ENCODE measurements around the gene PPP2R3B.

- TF ChIP-seq, protein P1, sequence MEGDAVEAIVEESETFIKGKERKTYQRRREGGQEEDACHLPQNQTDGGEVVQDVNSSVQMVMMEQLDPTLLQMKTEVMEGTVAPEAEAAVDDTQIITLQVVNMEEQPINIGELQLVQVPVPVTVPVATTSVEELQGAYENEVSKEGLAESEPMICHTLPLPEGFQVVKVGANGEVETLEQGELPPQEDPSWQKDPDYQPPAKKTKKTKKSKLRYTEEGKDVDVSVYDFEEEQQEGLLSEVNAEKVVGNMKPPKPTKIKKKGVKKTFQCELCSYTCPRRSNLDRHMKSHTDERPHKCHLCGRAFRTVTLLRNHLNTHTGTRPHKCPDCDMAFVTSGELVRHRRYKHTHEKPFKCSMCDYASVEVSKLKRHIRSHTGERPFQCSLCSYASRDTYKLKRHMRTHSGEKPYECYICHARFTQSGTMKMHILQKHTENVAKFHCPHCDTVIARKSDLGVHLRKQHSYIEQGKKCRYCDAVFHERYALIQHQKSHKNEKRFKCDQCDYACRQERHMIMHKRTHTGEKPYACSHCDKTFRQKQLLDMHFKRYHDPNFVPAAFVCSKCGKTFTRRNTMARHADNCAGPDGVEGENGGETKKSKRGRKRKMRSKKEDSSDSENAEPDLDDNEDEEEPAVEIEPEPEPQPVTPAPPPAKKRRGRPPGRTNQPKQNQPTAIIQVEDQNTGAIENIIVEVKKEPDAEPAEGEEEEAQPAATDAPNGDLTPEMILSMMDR (tag by site-specific recombination; IDR thresholded peaks at IDR 0.05), result no peak
- TF ChIP-seq RBAK (tag by site-specific recombination; IDR thresholded peaks at IDR 0.05), result no peak
- no peak for TF ChIP-seq ZBTB11 (tag by site-specific recombination; conservative IDR thresholded peaks at IDR 0.05; ENCODE audit: low read depth)
- no peak for TF ChIP-seq PRDM6 (tag by site-specific recombination; IDR thresholded peaks at IDR 0.05)
- TF ChIP-seq, protein P2, sequence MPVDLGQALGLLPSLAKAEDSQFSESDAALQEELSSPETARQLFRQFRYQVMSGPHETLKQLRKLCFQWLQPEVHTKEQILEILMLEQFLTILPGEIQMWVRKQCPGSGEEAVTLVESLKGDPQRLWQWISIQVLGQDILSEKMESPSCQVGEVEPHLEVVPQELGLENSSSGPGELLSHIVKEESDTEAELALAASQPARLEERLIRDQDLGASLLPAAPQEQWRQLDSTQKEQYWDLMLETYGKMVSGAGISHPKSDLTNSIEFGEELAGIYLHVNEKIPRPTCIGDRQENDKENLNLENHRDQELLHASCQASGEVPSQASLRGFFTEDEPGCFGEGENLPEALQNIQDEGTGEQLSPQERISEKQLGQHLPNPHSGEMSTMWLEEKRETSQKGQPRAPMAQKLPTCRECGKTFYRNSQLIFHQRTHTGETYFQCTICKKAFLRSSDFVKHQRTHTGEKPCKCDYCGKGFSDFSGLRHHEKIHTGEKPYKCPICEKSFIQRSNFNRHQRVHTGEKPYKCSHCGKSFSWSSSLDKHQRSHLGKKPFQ (tag by site-specific recombination; IDR thresholded peaks at IDR 0.05), result no peak
Measured at GRCh38 chrX:389021-389441, 2.3 kb upstream of the PPP2R3B start.
